ENCODE results near the gene ESYT2. TPM values are rescaled to one million over a fixed set of nuclear protein-coding genes. Genes with fewer than 3 reads are reported as not detected.

ESYT2 gene
- total RNA-seq, 1 experiment from 2014 or later, result 162 TPM

DNA sequence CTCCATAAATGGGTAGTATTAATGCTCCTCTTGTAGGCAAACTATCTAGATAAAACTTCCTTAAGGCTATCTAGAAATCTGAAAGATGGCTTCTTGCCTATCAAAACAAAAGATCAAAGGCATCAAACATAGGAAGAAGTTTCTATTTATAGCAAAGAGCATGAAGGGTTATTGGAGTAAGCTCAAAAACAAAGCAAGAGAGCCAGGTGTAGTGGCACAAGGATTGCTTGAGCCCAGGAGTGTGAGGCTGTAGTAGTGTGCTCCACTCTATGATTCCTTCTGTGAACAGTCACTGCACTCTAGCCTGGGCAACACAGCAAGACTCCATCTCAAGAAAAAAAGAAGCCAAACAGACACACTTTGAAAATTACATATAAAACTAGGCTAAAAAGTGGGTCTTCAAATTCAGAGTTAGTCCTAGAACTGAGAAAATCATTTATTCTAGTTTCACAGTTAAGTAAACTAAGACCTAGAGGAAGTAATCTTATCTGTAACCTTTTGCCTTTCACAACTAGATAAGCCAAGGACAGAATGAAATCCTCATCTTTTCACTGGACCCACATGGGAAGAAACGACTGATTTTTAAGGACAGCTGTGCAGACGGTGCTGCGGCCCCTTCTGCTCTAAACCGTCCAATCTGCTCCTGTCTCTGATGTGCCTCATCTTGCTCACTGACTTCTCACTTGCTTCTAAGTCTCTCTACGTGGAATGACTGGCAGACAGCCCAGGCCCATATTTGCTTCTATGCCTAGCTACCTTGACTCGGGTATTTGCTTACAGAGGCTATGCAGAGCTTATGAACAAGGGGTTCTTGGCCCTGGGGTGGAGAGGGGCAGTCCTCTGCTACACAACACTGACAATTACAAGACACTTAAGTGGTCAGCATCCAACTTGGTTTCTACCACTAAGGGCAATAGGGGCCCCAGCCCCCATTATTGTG lies 50.0 kb downstream of the ESYT2 start:
- Histone ChIP-seq H3K27ac (no peak overlapping the region), H3K9me3 (ENCODE audit: insufficient read depth, low read depth) (0 out of 2 replicates have a peak, but pooled peaks cover 6% of the 10 kb centered on the region), H3K9me2 (ENCODE audit: insufficient read depth) (no peaks in the 10 kb centered on the region), H4K20me1 (ENCODE audit: insufficient read depth) (no peaks in the 10 kb centered on the region; the same call in 1 of the 2 replicates), H3K27me3 (ENCODE audit: insufficient read depth, low read depth) (no peaks in the 10 kb centered on the region), H3K4me2 (no peak overlapping the region), H3K4me3 (no peak overlapping the region), H3K36me3 (ENCODE audit: low read depth) (peaks cover 50% of the 10 kb centered on the region), H3F3A (ENCODE audit: insufficient read depth, low read depth) (peaks cover 32% of the 10 kb centered on the region), H2AFZ (no peak overlapping the region), H3K79me2 (ENCODE audit: low read depth) (peaks cover 14% of the 10 kb centered on the region), H3K4me1 (replicated peaks; ENCODE audit: insufficient read depth) (peaks cover 12% of the 10 kb centered on the region)
- BruUV-seq (replicated peaks), result no TSS peak
- CTCF ChIA-PET, result interaction anchor here (0.6 kb wide), 1 partner anchor 102 kb away, joined by 3 read pairs; no protein-coding TSS in a partner anchor
- POLR2A ChIA-PET (ENCODE audit: unreplicated experiment), result no interaction called here
- intact Hi-C loops (cut with micrococcal nuclease; ENCODE audit: unreplicated experiment), result no loop called here
- TF ChIP-seq, protein P1, sequence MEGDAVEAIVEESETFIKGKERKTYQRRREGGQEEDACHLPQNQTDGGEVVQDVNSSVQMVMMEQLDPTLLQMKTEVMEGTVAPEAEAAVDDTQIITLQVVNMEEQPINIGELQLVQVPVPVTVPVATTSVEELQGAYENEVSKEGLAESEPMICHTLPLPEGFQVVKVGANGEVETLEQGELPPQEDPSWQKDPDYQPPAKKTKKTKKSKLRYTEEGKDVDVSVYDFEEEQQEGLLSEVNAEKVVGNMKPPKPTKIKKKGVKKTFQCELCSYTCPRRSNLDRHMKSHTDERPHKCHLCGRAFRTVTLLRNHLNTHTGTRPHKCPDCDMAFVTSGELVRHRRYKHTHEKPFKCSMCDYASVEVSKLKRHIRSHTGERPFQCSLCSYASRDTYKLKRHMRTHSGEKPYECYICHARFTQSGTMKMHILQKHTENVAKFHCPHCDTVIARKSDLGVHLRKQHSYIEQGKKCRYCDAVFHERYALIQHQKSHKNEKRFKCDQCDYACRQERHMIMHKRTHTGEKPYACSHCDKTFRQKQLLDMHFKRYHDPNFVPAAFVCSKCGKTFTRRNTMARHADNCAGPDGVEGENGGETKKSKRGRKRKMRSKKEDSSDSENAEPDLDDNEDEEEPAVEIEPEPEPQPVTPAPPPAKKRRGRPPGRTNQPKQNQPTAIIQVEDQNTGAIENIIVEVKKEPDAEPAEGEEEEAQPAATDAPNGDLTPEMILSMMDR (conservative IDR thresholded peaks at IDR 0.05), result no peak
- no peak for TF ChIP-seq EZH2 (IDR thresholded peaks at IDR 0.05; ENCODE audit: low read depth)
- DNase-seq, result no peak

DNA sequence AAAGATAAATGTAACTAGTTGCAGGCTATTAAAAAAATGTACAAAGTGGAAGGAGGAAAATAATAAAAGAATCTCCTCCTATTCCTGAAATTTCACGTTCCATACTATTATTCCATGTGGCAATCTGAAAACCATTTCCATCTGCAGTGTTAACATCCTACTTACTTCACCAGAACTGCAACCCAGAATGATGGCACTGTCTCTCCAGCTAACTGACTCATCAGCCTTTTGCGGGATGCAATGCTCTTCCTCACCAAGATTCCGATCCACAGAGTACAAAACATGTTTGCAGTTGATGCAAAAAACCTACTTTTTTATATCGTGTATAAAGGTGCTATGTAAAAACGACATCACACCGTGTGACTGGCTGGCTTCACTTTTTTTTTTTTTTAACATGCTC lies 50.8 kb downstream of the ESYT2 start:
- no TSS peak for BruUV-seq (replicated peaks)
- Histone ChIP-seq H3K36me3 (ENCODE audit: low read depth) (peaks cover 54% of the 10 kb centered on the region), H4K20me1 (ENCODE audit: insufficient read depth) (no peaks in the 10 kb centered on the region; the same call in 1 of the 2 replicates), H3K27me3 (ENCODE audit: insufficient read depth, low read depth) (no peaks in the 10 kb centered on the region), H3K4me2 (no peak overlapping the region), H3F3A (ENCODE audit: insufficient read depth, low read depth) (peaks cover 28% of the 10 kb centered on the region), H3K79me2 (ENCODE audit: low read depth) (peaks cover 14% of the 10 kb centered on the region), H3K4me3 (no peak overlapping the region), H2AFZ (no peak overlapping the region), H3K9me2 (ENCODE audit: insufficient read depth) (no peaks in the 10 kb centered on the region), H3K4me1 (replicated peaks; ENCODE audit: insufficient read depth) (peaks cover 6% of the 10 kb centered on the region), H3K27ac (no peak overlapping the region), H3K9me3 (ENCODE audit: insufficient read depth, low read depth) (0 out of 2 replicates have a peak, but pooled peaks cover 6% of the 10 kb centered on the region)
- intact Hi-C loops (cut with micrococcal nuclease; ENCODE audit: unreplicated experiment), result no loop called here
- no peak for TF ChIP-seq EZH2 (IDR thresholded peaks at IDR 0.05; ENCODE audit: low read depth)
- TF ChIP-seq, protein P1 (conservative IDR thresholded peaks at IDR 0.05), result no peak
- CTCF ChIA-PET, result interaction anchor here (0.6 kb wide), 1 partner anchor 103 kb away, joined by 3 read pairs; no protein-coding TSS in a partner anchor
- POLR2A ChIA-PET (ENCODE audit: unreplicated experiment), result no interaction called here
- no peak for DNase-seq

- no peak overlapping the region for H3K27ac ChIP-seq
- CTCF ChIA-PET, result no interaction called here
- BruUV-seq (replicated peaks), result no TSS peak
- POLR2A ChIA-PET (ENCODE audit: unreplicated experiment), result no interaction called here
- H3K27me3 ChIP-seq (ENCODE audit: insufficient read depth, low read depth), result no peaks in the 10 kb centered on the region
- peaks cover 54% of the 10 kb centered on the region for H3K36me3 ChIP-seq (ENCODE audit: low read depth)
- H4K20me1 ChIP-seq (ENCODE audit: insufficient read depth), result no peaks in the 10 kb centered on the region; the same call in 1 of the 2 replicates
- no peak overlapping the region for H3K4me3 ChIP-seq
- no peak for TF ChIP-seq EZH2 (IDR thresholded peaks at IDR 0.05; ENCODE audit: low read depth)
- TF ChIP-seq, protein P1 (conservative IDR thresholded peaks at IDR 0.05), result no peak
- intact Hi-C loops (cut with micrococcal nuclease; ENCODE audit: unreplicated experiment), result no loop called here
- no peaks in the 10 kb centered on the region for H3K9me2 ChIP-seq (ENCODE audit: insufficient read depth)
- no peak overlapping the region for H2AFZ ChIP-seq
- H3K79me2 ChIP-seq (ENCODE audit: low read depth), result peaks cover 14% of the 10 kb centered on the region
- no peak for DNase-seq
- H3K4me1 ChIP-seq (replicated peaks; ENCODE audit: insufficient read depth), result no peaks in the 10 kb centered on the region
- 0 out of 2 replicates have a peak, but pooled peaks cover 6% of the 10 kb centered on the region for H3K9me3 ChIP-seq (ENCODE audit: insufficient read depth, low read depth)
- H3F3A ChIP-seq (ENCODE audit: insufficient read depth, low read depth), result peaks cover 21% of the 10 kb centered on the region
- no peak overlapping the region for H3K4me2 ChIP-seq
Observed at GRCh38 chr7:158777793-158778192, 51.5 kb downstream of the ESYT2 start.
